ENCODE measurements around the gene MLC1.
"Not testable (repeated sequence)": the region's sequence is repeated elsewhere in the genome, so short reads cannot be mapped to it uniquely, and the experiment has no call there.

MLC1 gene

DNA sequence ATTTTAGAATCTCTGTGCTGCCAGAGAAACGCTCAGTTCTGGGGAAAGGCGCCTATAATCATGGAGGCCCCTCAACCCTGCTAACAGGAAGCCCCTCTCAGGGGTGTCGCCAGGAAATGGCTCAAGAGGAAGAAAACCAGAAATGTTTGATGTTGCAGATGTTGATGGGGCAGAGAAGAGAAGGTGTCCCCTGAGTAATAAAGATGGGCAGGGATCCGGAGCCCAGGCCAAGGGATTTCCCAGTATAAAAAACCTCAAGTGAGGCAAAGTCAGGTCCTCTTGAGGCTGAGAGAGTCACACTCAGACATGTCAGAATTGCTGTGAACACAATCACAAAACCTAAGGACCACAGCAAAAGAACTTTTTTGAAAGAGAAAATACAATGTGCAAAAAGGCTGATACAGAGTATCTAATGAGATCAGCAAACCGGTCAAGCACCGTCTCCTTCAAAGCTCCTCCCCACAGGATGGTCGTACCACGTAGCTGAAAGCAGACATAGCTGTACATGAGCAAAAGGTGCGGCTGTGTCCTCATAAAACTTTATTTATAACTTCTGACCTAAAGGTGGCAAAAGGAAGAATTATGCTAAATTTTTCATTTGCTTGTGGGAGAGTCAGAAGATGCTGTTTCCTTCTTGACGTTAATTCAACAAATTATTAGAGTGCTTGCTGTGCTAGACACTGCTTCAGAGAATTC, 16.8 kb upstream of the MLC1 start:
- no peak for DNase-seq

- DNase-seq, result no peak
Observed at GRCh38 chr22:50098052-50098451, 12.8 kb upstream of the MLC1 start.

DNA sequence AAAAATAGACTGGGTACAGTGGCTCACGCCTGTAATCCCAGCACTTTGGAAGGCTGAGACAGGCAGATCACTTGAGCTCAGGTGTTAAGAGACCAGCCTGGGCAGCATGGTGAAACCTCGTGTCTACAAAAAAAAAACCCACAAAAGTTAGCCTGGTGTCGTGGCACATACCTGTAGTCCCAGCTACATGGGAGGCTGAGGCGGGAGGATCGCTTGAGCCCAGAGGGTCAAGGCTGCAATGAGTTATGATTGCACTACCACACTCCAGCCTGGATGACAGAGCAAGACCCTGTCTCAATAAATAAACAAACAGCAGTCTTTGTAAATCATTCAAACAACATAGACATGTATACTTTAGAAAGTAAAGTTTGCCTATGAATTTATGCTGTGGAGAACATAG, 7.1 kb upstream of the MLC1 start:
- DNase-seq, result no peak

DNA sequence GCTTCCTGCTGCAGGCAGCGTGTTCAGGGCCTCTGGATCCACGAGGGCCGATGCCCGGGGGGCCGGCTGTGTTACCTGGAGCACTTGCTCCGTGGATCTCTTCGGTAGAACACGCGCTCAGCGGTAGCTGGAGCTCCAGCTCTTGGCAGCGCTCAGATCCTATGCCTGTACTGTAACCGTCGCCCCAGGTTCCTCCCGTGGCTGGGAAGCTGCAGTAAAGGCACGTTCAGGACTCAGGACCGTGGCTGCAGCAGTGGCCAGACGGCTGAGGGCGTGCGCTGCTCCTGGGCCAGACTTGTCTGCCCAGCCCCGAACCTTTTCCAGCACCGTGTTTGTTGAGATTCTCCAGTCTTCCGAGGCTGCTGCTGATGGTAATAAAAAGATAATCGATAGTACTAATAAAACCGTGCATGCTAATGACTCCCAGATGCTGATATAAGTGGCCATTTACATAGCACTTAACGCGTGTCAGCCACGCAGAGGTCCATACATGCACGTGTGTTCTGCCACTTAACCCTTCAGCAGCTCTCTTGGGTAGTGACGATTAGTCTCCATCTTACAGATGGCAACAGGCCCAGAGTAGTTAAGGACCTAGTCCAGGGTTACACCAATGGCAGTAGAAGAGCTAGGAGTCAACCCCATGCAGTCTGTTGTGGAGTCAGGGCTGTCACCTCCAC, 6.0 kb upstream of the MLC1 start:
- DNase-seq, result no peak

GRCh38 chr22:50090412-50090714, 5.1 kb upstream of the MLC1 start:
- DNase-seq, result no peak

DNA sequence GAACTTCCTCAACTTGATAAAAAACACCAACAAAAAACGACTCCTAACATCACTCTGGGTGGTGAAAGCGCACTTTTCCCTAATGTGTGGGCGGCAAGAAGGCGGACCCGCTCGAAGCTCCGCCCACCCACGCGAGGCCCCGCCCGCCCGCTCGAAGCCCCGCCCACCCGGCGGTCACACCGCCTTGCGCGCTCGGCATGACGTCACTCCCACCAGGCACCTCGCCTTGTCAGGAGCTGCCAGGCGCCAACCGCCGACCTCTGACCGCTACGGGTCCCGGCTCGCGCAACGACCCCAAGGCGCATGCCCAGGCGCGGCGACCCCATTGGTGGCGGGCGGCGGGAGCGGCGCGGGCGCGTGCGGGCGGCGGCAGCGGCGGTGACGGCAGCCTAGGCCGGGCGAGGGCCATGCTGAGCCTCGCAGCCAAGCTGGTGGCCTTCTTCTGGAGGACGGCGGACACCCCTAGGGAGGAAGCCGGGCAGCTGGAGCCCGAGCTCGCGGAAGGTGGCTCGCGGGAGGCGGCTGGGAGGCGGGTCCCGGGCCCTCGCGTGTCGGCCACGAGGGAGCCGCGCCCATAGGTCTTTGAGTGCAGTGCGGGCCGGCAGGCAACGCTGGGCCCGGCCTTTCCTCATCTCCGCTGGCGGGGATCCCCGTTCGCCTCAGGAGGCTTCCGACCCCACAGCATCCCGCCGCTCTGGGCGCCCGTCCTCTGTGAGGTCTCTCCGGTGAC, 4.6 kb upstream of the MLC1 start, which contains the start of gene MOV10L1:
TSS of gene MOV10L1 (plus strand) at position 325 of the 730 bp plus-strand sequence. CDS start at position 408, 83 bp downstream.
- peak; percentile 36 for DNase-seq

- DNase-seq, result no peak
Observed at GRCh38 chr22:50089231-50089630, 4.0 kb upstream of the MLC1 start.

DNA sequence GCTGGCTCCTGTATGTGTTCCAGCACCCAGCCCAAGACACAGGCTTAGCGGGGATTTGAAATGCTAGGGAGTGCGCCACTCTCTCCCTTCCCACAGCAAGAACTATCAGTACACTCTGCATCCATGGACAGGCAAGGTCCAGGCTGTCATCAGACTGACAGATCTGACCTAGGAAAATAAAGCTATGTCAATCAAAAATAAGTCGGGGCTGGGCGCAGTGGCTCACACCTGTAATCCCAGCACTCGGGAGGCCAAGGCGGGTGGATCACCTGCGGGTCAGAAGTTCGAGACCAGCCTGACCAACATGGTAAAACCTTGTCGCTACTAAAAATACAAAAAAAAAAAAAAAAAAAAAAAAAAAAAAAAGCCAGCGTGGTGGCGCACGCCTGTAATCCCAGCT, 2.9 kb upstream of the MLC1 start:
- no peak for DNase-seq

GRCh38 chr22:50087646-50088045, 2.4 kb upstream of the MLC1 start:
- DNase-seq, result no peak

GRCh38 chr22:50086975-50087374, 1.7 kb upstream of the MLC1 start:
- DNase-seq, result not testable (repeated sequence)

GRCh38 chr22:50086526-50086925, 1.3 kb upstream of the MLC1 start:
- DNase-seq, result no peak

DNA sequence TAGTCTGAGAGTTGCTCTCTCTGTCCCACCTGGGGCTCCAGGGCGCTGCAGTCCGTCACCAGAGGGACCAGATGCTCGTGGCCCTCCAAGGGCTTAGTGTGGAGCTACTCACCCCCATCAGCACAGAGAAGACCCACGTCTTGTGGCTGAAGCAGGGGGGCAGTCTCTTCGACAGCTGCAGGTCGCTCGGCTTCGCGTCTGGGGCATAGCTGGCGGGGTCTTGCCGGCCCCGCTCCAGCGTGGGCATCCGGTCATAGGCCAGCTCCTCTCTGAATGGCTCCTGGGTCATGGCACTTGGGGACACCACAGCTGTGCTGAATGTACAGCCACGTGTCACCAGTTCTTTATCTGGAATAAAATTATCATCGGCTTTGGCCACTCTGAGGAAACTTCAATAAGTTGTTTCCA, 608 bp downstream of the MLC1 start:
- DNase-seq, result no peak

- no peak for DNase-seq
Observed at GRCh38 chr22:50084080-50084477, 1.1 kb downstream of the MLC1 start.

GRCh38 chr22:50083462-50084079, 1.7 kb downstream of the MLC1 start:
- no peak for DNase-seq

DNA sequence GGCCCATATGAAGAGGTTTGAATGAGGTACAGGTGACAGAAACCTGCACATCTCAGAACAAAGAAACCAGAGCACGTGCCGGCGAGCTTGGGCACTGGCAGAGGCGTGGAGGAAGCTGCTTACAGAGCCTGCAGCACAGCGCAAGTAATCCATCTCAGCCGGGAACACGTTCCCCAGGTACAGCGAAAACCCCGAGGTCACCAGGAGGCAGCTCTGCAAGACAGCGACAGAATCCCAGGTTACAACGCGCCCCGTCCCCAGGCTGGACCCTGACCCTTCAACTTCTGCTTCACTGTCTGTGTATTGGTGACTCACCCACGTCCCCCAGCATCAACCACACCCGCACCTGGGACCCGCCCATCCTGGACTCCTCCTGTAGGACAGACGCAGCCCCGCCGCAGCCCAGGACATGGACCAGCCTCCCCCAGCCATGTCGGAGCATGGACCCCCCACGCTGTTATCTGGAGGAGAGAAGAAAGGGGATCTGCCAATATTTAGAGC, 2.2 kb downstream of the MLC1 start:
- DNase-seq, result no peak

DNA sequence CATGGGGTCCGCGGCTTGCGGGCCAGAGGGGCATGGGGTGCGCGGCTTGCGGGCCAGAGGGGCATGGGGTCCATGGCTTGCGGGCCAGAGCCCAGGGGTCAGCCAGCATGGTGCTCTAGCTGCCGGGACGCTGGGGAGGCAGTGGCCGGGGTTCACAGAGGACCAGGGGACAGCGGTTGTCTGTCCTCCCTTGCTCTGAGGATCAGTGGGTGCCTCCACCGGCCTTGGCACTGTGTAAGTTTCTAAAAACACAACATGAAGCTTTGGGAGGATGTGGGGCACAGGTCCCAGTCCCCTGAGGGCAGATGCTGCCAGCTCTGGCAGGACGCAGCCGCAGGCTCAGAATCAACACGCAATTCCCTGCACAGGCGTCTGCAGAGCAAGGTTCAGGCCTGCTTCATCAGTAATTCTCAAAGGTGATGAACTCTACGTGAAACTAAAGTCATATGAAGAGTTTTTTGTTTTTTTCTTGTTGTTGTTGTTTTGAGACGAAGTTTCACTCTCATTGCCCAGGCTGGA, 3.0 kb downstream of the MLC1 start:
- no peak for DNase-seq

- DNase-seq, result no peak
Observed at GRCh38 chr22:50081426-50082196, 3.6 kb downstream of the MLC1 start.

- DNase-seq, result no peak
Observed at GRCh38 chr22:50080077-50080465, 5.2 kb downstream of the MLC1 start.

DNA sequence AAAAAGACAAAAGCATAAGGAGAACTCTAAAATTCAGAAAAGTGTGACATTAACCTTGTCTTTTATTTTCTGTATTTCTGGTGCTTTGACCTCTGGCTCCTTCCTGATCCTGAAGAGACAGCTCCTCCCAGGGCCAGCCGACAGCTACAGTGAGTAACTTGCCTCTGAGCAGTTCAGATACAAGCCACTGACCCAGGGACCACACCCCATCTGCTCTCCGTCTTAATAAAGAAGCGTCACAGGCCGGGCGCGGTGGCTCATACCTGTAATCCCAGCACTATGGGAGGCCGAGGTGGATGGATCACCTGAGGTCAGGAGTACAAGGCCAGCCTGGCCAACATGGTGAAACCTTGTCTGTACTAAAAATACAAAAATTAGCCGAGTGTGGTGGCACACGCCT, 6.5 kb downstream of the MLC1 start:
- DNase-seq, result no peak

DNA sequence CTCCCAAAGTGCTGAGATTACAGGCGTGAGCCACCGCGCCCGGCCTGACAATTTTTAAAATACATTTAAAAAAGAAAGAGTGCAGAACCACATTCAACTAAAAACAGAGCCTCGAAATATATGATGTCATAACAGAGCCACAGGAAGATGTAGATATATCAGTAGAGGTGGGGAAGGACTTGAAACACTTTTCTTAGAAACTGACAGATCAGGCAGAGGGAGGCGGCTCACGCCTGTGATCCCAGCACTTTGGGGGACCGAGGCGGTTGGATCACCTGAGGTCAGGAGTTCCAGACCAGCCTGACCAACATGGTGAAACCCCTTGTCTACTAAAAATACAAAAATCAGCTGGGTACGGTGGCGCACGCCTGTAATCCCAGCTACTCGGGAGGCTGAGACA, 7.0 kb downstream of the MLC1 start:
- DNase-seq, result no peak

DNA sequence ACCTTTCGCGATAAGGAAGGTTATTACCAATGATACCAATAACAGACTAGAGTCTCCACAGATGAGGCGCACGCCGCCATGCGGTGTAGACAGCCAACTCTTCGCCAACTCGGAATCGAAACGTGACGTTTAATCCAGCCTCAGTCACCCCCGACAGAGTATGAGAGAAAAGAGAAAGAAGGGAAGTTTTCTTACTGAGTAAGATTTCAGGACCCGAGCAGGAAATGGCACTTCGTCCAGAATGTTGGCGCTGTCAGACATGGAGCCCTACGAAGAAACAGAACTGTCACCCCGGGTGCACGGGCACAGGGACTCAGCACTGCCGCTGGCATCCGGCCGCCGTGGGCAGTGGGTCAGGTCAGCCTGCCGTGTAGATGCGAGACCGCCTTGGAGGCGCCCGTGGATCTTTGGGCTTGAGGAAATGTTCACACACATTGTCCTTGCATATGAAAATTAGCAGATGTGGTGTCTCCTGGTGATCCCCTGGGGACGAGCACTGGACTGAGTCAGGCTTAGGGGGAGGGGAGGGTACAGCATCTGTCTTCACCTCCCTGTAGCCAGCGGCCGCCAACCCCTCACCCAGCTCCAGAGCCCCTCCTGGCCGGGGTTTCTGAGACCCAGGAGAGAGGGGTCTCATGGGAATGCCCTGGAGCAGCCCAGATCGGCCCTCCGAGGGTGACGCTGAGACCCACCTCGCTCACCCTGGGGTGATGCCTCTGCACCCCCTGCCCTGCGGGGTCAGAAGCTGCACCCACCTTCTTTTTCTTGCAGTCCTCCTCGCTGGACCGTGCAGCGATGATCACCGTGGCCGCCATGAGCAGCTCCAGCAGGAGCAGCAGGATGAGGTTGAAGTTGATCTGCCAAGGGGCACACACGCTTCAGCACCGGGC, 8.3 kb downstream of the MLC1 start:
- DNase-seq, result no peak
